HG03060 (cell line): ENCODE results near the gene CACNA1D.

Source experiments
- ATAC-seq: cut with Tn5 transposase; IDR thresholded peaks from one replicate; pipeline ENCODE4 v1.9.1; 2021; ENCODE audit warnings: low read depth, moderate number of reproducible peaks; ENCODE audit not compliant: unreplicated experiment

CACNA1D gene

DNA sequence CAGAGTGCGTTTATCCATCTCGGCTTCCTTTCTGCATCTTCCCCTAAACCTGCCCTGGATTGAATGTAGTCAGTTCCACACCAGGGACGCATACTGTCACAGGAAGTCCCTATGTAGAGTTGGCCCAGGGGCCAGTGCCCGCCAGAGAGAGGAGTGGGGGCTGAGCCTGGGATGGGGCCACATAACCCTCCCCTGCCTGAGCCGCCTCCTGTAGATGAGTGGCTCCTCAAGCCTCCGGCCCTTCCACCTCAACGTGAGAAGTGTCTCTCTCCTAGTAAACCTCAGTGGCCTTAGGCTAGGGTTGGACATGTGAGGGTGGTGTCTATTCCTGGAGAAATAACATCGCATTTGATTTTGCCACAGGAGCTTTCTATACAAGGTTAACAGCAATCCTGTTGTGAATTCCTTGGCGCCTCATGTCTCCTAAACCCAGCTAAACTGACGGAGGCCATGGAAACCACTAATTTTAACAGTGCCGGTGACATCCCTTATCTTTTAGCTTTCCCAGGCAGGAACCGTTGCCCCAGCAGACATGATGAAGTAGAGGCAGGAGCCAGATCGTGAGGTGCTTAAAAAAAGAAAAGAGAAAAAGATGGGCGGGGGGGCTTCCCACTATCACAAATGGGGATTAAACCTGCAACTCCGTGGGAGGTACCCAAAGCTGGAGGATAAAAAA, 180.7 kb downstream of the CACNA1D start:
- ATAC-seq: no peak

DNA sequence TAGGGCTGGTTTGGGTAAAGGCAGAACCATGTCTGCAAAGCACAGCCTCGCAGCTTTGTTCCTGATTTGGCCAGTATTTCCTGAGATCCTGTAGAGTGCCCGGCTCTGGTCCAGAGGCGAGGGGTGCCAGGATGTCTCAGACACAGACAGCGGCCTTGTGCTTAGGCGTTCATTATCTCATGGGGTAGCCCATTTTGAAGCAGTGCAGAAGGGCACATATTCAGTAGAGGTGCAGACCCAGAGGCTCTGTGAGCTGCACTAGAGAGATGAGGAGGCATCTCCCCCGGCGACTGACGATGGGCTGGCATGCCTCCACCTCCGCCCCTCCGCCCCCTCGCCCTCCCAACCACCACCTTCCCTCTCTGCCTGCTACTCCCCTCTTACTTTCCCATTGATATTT, 181.5 kb downstream of the CACNA1D start:
- no peak for ATAC-seq

DNA sequence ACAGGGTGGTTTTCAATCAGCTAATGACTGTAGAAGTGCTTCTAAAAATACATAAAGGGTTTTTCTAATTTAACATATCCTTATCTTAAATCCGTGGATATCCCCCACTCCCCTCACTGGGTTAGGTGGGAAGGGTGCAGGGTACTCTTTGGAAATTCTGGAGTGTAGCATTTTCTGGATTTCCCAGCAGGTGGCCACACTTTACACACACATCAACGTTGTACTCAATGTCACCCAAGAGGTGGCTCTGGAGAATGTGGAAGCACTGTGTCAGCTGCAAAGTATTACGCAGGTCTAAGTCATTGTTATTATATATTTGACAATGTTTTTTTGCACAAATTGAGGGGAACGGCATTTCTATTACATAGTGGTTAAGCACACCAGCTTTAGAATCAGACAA, 183.0 kb downstream of the CACNA1D start:
- ATAC-seq: no peak

DNA sequence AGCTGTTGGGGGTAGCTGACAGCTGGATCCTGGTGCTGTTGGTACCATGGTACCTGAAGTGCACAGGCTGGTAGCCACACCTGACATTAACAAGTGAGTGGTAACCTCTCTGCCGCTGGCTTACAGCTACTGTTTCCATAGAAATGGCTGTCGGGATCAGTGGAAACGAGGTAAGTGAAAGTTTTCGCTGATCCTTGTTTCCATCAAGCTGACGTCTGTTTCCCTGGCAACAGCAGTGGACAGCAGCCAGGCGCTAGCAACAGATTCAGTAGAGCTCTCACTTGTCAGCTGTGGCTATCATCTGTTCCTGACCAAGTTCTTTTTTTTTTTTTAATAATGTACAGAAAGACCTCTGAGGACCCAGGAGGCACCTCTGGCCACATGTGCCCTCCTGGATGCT, 185.6 kb downstream of the CACNA1D start:
- ATAC-seq: no peak

DNA sequence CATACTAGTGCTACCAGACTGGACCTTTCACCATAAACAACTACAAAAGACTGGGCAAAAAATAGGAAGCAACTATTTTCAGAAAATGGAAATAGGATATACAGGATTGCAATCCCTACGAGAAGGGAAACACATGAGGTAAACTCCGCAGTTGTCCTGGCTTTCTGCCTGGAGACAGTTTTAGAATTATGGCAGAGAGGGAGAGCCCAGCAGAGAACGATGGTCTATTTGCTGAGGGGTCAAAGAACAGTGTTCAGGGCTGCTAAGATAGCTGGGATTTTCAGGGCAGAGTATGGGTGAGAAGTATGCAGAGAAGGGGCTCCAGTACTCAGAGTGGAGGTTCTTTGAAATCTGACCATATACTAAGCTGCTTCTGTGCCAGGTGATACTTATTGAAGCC, 188.4 kb downstream of the CACNA1D start:
- ATAC-seq: no peak

DNA sequence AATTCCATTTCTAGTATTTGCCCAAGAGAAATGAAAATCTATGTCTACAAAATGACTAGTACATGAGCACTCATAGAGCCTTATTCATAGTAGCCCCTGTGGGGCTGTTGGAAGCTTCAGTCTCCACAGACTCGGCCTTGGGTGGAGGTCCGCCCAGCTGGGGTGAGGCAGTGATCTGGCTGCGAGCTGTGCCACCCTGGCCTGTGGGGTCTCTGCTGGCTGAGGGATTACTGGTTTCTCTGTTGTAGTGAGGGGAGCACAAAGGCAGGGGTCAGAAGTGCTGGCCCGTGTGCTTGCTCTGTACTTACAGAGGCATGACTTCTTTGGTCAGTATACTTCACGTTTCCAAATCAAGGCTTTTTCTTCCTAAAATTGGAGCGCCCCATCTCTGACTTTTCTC, 193.7 kb downstream of the CACNA1D start:
- ATAC-seq: no peak

DNA sequence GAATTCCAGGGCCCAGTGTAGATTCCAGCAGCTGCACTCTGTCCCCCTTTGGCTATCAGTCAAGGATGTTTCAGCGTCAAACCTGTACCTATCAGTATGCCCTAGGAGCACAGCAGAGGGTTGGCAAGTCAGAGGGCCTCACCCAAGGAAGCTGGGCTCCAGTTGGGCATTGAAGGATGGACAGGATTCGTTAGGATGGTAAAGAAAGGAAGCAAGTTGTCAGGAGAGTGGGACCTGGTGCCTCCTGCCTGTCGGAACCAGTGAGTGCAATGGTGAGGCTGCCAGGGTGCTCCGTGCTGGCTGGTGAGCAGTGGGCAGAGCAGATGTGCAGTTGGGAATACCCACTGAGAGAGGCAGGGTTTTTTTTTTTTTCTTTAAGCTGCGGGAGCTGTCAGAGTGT, 194.6 kb downstream of the CACNA1D start:
- no peak for ATAC-seq

DNA sequence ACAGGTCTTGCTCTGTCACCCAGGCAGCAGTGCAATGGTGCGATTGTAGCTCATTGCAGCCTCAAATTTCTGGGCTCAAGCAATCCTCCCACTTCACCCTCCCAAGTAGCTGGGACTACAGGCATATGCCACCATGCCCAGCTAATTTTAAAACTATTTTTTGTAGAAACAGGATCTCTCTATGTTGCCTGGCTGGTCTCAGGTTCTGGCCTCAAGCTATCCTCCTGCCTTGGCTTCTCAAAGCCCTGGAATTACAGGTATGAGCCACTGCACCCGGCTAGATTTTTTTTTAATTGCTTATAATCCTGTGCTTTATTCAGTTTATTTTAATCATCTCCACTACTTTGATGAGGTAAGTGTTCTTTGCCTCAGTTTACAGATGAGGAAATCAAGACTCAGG, 195.3 kb downstream of the CACNA1D start:
- ATAC-seq: no peak

DNA sequence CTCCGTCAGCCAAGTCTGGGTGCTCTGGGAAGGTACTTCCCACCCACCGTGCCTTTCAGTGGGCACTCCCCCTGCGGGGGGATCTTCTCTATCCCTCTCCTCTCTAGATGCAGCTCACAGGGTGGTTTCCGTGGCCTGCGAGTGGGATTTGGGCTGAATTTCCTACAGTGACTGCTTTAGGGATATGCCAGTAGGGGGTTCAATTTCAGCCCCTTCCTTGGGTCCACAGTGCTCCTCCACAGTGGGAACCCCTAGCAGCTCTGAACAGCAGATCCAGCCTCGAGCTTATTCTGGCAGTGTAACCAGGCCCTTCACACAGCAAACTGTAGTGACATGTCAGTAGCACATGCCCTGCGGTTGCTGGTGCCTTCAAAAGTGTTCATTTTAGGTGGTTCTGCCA, 196.1 kb downstream of the CACNA1D start:
- no peak for ATAC-seq

DNA sequence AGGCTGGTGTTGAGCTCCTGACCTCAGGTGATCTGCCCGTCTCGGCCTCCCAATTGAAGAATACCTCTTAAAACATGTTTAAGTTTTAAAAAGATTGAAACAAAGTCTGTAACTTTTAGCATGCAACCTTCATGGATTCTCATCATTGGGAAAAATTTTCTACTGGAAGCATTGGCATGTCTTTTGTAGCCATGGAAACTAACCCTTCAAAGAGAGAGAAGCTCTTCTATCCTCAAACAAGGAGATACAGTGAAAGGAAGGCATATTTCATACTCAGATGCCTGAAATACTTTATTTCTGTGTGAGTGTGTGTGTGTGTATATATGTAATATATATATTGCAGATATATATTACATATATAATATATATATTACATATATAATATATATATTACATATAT, 196.9 kb downstream of the CACNA1D start:
- no peak for ATAC-seq

DNA sequence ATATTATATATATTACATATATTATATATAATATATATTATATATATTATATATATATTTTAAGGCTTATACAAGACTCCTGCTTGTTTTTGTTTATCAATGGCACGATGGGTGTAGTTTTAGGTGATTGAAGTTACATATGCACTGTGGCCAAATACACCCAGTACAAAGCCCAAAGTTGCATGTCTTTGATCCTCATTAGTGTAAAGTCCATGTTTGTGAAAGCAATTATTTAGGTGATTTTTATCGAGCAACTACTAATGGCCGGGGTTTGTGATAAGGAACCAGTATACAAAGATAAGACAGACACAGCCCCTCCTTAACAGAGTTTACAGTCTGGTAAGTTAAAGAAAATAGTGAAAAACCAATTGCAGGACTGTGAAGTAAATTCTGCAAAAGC, 197.5 kb downstream of the CACNA1D start:
- ATAC-seq: no peak

DNA sequence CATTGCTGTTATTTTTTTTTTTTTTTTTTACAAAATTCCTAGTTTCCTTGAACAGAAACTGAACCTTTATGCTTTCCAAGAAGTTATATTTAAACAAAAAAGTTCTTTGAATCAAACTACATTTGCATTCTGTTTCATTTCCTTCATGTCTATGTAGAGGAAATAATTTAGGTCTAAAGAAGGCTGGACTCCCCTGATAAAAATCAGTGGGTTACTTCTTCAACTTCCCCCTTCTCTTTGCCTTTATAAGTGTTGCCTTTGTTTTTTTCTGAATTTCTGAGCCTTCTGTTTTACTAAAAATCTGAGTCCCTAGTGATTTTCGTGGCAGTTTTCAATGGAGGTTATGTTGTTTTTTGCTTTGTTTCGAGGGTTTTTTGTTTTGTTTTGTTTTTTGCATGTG, 199.0 kb downstream of the CACNA1D start:
- no peak for ATAC-seq

DNA sequence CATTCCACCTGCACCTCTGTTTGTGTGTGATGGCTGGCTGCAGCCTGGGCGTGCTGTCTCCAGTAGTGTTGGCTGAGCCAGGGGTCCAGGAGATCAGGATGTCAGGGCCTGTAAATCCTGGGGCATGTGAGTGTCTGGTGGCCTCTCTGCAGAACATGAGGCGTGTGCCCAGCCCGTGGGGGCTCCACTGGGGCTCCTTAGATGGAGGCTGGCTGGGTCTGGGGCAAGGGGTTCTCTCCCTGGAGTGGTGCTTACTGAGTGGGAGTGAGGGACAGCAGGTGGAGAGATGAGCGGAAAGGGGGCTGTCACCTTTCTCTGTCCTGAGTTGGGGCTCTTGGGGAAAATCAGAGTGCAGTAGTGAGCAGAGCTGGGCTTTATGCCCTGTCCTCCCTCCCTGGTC, 199.6 kb downstream of the CACNA1D start:
- no peak for ATAC-seq

DNA sequence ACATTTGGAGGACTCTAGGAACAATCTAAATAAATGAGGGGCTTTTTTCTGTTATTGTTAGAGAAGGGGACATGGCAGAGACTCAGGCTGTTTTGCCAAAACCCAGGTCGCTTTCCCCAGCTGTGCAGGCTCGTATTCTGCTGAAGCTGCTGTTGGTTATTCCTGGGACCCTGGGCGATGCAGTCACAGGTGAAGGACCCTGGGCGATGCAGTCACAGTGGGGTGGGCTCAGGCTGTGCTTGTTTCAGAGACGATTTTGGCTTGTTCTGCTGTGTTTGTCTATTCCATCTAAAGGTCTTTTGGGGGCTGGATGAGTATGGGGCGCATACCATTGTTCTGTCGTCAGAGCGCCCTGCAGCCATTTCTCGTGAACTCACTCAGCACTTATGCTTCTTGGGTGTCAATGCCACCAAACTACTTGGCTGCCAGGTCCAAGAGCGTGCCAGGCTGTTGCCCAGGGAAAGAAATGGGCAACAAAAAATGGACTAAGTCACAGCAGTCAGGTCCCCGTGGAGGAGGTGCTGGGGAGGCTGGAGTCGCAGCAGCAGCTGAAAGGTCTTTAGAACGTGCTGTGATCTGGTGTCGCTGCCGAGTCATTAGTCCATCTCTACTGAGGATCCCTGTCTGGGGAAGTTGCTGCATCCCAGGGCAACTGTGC, 200.4 kb downstream of the CACNA1D start:
- no peak for ATAC-seq

DNA sequence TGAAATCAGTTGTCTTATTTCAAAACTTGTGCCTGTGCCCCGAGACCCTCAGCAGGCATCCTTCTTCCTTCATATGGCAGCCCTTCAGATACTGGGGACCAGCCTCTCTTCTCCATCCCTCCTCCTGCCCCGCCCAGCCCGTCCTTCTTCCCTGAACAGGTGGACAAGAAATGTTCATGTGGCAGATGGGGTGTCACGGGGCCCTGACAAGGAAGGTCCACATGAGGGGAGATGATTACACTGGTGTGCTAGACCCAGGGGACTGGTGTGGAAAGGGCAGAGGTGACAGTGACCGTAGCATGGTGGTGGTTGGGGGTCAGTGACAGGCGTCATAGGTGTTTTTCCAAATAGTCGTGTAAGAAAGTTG, 200.9 kb downstream of the CACNA1D start:
- no peak for ATAC-seq

DNA sequence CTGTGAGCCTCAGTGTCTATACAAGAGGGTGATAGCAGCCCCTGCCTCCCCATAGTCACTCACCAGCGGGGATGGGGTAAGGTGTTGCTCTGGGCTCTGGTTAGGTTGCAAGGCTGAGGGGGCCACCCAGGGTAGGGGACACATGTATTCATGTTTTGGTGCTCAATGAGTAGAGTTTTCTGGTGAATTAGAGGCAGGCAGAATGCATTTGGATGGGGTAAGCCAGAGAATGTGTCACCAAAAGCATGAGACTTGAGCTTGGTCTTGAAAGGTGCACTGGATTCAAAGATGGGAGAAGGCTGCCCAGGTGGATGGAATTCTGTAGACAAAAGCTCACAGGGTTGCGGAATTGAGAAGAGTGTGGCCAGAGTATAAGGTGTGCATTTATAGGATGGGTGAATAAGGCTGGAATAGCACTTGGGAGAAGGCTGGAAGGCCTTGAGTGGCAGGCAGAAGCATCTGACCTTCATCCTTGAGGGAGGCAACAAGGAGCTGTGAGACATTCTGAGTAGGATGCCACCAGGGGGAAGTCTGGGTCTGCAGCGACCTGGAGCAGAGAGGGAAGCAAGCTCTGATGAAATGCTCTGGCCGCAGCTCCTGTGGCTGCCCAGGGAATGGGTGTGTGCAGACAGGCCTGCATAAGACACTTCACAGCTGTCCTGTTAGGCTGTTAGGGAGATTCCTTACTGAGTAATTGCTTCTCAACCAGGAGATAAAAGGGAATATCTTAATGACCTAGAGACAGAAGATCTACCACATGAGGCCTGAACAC, 202.2 kb downstream of the CACNA1D start:
- ATAC-seq: no peak

DNA sequence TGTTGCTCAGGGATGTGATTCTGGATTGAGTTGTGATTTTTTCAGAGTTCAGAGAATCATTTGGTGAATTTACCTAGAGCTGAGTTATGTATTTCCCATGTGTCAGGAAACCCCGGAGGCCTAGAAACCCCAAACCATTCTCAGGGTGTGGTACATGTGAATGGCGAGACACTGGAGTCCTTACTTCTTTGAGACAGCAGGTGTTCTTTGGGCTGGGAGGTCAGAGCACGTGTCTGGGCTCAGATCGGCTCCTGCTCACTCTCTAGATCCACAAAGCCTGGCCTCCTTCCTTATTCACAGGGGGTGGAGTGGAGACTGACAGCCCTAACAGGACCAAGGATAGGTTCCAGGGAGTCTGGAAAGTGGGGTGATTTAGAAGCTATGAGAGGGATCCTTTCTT, 206.0 kb downstream of the CACNA1D start:
- no peak for ATAC-seq

DNA sequence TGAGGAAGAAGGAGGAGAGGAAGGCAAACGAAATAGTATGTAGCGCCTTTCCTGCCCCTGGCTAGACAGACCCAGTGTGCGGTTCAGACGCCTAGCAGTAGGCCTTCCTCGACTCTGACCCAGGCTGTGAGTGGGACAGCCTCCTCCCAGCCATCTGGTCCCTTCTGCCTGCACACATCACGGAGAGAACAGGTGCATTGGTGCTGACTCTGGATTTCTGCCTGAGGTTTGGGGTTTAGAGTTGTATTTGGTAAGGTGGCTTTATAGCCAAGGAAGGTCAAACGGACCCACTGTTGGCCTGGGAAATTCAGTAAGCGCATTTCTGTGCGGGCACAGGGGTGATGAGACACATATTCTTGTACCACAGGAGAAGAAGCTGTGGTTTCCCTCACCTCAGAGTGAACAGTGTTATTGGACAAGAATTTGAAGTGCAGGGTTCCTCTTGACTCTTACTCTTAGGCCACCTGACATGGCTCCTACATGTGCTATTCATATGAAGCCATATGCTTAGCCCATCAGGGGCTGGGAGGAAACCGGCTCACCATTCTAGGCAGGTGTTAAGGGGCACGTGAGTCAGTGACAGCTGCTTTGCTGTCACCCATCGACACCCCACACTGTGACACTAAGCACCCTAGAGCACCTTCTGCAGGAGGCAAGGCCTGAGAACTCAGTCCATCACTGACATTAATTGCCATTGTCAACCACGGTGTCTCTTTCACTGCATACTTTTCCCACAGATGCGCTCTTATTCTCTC, 208.5 kb downstream of the CACNA1D start:
- no peak for ATAC-seq

DNA sequence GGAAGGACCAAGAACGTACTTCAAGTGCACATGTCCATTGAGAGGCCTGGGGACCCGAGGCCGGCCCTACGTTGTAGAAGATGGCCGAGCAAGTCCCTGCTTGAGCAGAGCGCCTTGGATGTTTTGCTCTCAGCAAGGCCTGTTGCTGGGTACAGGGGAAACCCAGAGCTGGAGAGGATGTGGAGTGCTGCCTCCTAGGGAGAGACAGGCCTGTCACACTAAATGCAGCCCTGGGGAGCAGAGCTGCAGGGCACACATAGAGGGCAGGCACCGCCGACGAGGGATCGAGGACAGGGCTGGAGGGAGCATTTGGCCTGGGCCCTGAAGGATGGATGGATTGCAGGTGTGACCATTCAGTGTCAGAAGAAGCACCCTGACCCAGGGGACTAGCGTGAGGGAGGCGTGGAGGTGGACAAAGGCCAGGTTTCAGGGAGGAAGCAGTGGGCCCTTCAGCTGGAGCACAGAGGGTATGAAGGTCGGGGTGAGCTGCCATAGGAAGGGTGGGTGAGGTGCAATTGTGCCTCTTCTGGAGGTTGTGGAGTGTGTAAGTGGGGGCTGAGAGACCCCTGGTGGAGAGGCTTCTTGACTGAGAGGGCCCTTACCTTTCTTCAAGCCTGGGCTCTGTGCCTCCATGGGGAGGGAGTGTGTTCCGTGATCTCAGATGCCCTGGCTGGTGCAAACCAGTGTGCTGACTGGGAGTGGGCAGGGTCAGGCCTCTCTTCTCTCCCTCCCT, 209.4 kb downstream of the CACNA1D start:
- ATAC-seq: no peak

DNA sequence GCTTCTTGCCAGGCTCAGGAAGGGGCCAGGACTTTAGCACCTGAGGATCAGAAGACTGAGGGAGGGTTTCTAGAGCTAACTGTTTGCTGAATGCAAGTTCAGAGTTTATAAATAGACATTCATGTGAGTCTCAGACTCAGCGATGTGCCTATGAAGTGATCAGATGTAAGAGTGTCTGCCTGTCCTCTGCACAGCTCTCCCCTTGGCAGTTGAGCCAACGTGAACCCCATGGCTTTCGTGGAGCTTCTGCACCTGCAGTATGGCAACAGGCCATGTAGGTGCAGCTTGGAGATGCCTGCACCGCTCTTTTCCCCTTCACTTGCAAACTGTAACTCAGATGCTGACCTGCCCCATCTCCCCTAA, 209.9 kb downstream of the CACNA1D start:
- no peak for ATAC-seq
